NOMO-1 (cell line): ENCODE measurements around the gene HEXIM2.

Experiments used
- DNase-seq, 2 experiments: peaks; one replicate each; lab custom pipeline; 2025; ENCODE audit not compliant: unreplicated experiment in 2 of 2; lab: John Stamatoyannopoulos, UW

Gene HEXIM2

GRCh38 chr17:45143767-45144198, 17.9 kb upstream of the HEXIM2 start:
- DNase-seq: no peak

- DNase-seq: no peak
These were observed 17.3 kb upstream of the HEXIM2 start for GRCh38 chr17:45144199-45145034.

GRCh38 chr17:45145035-45145389, 16.7 kb upstream of the HEXIM2 start:
- DNase-seq: no peak

GRCh38 chr17:45146166-45146565, 15.5 kb upstream of the HEXIM2 start:
- DNase-seq: no peak

- no peak for DNase-seq
These were observed 15.1 kb upstream of the HEXIM2 start for GRCh38 chr17:45146592-45146889.

GRCh38 chr17:45146890-45147580, 14.6 kb upstream of the HEXIM2 start:
- peak; percentile 80 to 85 for DNase-seq

- peak; percentile 94 to 95 for DNase-seq
These were observed 14.0 kb upstream of the HEXIM2 start for GRCh38 chr17:45147581-45148182.

GRCh38 chr17:45148183-45149036, 13.3 kb upstream of the HEXIM2 start, which contains the start of gene HEXIM1:
TSS of gene HEXIM1 (plus strand) at chr17:45148475. CDS start at chr17:45149191, 716 bp downstream.
- peak; percentile 99 for DNase-seq

GRCh38 chr17:45149037-45149668, 12.5 kb upstream of the HEXIM2 start:
- peak; percentile 67 to 72 for DNase-seq

GRCh38 chr17:45149669-45150664, 11.7 kb upstream of the HEXIM2 start:
- peak; percentile 40 to 48 for DNase-seq

GRCh38 chr17:45150911-45151809, 10.5 kb upstream of the HEXIM2 start:
- DNase-seq: peak in 1 of 2 experiments; percentile 43

- no peak for DNase-seq
These were observed 6.6 kb upstream of the HEXIM2 start for GRCh38 chr17:45155029-45155428.

- DNase-seq: no peak
These were observed 6.2 kb upstream of the HEXIM2 start for GRCh38 chr17:45155483-45155882.

GRCh38 chr17:45156242-45156641, 5.4 kb upstream of the HEXIM2 start:
- no peak for DNase-seq

- peak; percentile 37 to 41 for DNase-seq
These were observed 1.0 kb upstream of the HEXIM2 start for GRCh38 chr17:45160447-45161287.

- DNase-seq: no peak
These were observed 481 bp downstream of the HEXIM2 start for GRCh38 chr17:45162025-45162687.
